ENCODE data around the gene SPINDOC.
"Not testable (repeated sequence)": the region's sequence is repeated elsewhere in the genome, so short reads cannot be mapped to it uniquely, and the experiment has no call there.

The SPINDOC gene

DNA sequence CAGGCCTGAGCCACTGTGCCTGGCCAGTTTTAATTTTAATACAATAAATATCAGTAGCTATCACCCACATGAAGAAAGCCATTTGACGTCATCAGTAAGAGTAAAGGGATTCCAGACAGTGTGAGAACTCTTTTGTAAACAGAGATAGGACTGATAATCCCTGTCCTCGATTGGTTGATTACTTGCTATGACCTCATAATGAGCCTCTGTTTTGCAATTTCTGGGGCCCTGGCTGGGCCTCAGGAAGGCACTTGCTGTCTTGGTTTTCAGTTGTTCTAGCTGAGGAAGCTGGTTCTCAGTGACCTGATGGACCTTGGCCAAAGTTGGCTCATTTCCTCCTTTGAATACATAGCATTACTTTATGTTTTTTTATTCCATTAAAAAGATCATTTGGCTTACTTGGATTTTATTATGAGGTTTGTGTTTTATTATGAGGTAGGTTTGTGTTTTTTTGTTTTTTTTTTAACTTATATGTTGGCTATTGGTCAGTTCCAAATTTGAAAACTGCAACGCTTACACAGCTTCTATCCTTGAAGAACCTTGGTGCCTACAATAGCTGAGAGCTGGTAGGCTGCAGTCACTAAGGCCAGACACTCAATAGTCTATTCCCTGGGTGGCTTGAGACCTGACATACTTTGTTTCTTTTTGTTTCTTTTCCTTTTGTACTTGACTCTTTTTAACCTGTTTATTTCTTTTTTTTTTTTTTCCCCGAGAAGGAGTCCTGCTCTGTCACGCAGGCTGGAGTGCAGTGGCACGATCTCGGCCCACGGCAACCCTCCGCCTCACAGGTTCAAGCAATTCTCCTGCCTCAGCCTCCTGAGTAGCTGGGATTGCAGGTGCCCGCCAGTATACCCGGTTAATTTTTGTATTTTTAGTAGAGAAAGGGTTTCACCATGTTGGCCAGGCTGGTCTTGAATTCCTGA, 45.6 kb downstream of the SPINDOC start:
- DNase-seq = no peak

DNA sequence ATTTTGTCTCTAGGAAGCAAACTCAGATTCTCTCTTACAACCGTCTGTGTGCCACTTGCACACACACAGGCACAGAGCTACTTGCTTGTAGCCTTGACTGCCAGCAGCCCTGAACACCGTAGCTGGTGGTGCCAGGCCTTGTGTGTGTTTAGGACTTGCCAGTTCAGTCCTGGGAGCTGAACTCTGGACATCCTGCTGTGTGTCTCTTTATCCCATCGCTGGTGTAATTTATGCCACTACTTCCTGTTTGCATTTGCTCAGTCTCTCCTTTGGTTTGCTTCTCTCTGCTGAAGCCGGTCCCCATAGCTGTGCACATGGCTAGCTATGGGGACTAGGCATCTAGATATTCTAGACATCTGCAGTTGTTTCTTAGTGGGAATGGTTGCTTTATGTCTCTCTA, 49.7 kb downstream of the SPINDOC start:
- no peak for DNase-seq

DNA sequence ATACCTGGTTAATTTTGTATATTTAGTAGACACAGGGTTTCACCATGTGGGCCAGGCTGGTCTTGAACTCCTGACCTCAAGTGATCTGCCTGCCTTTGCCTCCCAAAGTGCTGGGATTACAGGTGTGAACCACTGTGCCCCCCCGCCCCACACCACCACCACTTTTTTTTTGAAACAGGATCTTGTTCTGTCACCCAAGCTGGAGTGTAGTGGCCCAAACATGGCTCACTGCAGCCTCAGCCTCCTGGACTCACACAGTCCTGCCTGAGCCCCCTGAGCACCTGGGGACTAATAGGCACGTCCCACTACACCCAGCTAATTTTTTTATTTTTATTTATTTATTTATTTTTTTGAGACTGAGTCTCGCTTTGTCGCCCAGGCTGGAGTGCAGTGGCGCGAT, 50.4 kb downstream of the SPINDOC start:
- DNase-seq = not testable (repeated sequence)

GRCh38 chr11:63866211-63866610, 53.0 kb downstream of the SPINDOC start:
- peak; percentile 37 for DNase-seq

- DNase-seq = no peak
Observed at GRCh38 chr11:63867511-63867910, 54.3 kb downstream of the SPINDOC start.

DNA sequence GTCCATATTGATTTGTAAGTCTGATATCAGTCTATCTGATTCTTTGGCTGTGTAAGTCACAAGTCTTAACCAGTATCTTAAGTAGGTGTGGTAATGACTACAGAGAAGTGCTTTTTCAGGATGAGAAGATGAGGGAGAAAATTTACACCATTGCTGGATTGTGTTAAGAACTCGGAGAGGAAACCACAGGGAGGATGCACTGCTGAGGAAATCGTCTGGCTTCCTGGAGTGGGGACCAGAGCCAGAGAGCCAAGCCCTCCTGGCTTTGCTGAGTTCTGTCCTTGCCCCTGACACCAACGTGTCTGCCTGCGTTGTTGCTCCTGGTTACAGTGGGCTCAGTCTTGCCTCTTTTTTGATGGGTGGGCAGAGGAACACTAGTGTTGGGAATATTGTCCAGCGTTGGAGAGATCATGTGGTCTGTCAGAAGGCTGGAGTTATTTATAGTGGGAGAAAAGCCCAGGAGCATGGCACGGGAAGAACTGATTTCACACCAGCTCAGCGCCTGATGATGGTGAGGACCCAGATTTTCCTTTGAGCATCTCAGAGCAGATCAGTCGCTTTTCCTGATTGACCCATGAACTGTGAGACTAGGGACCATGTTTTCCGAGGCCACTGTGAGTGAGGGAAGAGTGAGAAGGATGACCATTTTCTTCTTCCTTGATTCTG, 55.3 kb downstream of the SPINDOC start:
- DNase-seq = no peak

DNA sequence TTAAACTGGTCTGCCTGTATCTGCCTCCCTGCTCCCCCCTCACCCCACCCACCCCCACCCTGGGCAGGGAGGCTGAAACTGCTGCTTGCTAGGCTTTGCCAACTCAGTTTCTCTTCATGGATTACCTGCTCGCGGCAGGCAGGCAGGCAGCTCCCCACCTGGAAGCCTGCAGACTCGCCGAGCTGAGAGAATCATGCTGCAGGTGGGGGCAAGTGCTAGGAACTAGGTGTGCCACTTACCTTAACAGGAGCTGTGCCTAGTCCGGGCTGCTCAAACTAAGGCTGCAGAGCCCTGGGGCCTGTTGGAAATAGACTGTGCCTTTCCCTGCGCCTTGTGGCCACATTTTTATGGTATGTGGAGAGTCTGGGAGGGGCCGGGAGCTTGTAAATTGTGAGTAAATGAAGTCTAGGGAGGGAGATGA, 55.9 kb downstream of the SPINDOC start:
- DNase-seq = no peak

GRCh38 chr11:63869683-63870082, 56.4 kb downstream of the SPINDOC start:
- peak; percentile 13 for DNase-seq

- DNase-seq = no peak
Observed at GRCh38 chr11:63870351-63871140, 57.3 kb downstream of the SPINDOC start.

- no peak for DNase-seq
Observed at GRCh38 chr11:63871962-63872799, 58.9 kb downstream of the SPINDOC start.

DNA sequence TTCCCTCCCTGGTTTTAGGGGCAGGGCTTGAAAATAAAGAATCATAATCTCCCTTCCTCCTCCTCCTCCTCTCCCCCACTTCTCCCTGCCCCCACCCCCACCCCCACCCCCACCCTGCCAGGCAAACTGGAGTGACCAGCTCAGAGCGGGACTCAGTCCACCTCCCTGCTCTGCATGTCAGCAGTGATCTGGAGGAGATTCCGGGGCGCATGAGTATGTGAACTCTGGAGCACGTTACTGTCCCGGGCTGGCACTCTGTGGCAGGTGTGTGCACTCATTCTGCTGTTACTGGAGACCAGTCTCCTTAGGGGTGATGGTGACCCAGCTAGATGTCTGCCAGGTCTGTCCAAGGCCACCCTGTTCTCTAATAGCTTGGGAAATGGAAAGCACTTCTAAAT, 59.5 kb downstream of the SPINDOC start:
- DNase-seq = no peak

GRCh38 chr11:63873311-63873710, 60.1 kb downstream of the SPINDOC start:
- DNase-seq = no peak

DNA sequence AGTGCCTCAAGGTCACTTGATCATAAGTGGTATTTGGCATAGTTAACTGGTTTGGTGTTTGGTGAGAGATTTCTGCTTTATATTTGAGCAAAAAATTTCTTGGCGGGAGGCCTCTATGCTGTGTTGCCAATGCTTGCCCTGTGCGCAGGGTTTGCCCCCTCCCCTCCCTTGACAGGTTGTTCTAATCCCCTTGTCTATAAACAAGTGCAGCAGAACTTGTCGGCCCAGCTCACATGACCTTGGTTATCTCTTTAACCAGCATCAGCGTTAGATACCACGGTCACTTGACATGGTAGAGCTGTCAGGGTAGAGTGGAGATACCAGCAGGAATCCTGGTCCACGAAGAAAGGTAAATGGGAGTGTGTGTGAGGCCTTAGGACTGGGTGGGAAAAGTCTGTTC, 61.3 kb downstream of the SPINDOC start:
- no peak for DNase-seq

- DNase-seq = no peak
Observed at GRCh38 chr11:63875506-63876065, 62.3 kb downstream of the SPINDOC start.

DNA sequence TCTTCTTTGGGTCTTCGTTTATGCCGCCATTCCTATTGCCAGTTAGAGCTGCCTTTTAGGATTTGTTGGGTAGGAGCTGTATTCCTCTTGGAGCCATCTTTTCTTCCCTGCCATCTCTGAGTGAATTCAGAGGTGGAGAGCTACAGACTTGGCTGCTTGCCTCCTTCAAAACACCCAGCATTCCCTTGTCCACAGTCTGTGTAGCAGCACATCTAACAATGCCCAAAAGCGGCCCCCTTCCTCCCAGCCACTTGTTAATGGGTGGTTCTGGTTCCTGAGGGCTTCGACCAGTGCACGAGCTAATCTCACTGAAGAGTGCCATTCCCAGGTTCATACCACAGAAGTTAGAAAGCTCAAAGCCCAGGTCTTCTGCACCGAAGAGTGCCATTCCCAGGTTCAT, 63.4 kb downstream of the SPINDOC start:
- DNase-seq = no peak

Data from effector CD8-positive, alpha-beta T cell (primary cell).